H1 (cell line): ENCODE measurements around the gene CHN2. TPM values are rescaled to one million over a fixed set of nuclear protein-coding genes. Genes with fewer than 3 reads are reported as not detected.

Experiments used
- CTCF ChIA-PET: fragments of 300-600 bp; sonication (Branson Sonifier 250); formaldehyde crosslinking; loops from one replicate; lab custom pipeline; 2021; ENCODE audit not compliant: partially characterized antibody; lab: Charles Lee
- POLR2A ChIA-PET: fragments of 300-600 bp; sonication (Branson Sonifier 250); formaldehyde crosslinking; loops from one replicate; lab custom pipeline; 2021; ENCODE audit warnings: inconsistent platforms; ENCODE audit not compliant: partially characterized antibody; lab: Charles Lee
- DNase-seq, 2 experiments: peaks; one replicate each; pipeline versions ENCODE4 v3.0.0 to v3.0.0-alpha.2; 2010 to 2022; ENCODE audit warnings: low spot score in 2 of 2, low read depth in 1 of 2, mixed read lengths in 1 of 2
- FAIRE-seq: peaks from 2 replicates; lab custom pipeline; 2011; peaks lifted over from hg19 to GRCh38; lab: Jason Lieb, UNC
- H2AFZ ChIP-seq: 2 replicates; pipeline ENCODE4 v1.8.1; 2012; ENCODE audit warnings: low read length, inconsistent platforms
- H2AK5ac ChIP-seq: 2 replicates; pipeline ENCODE4 v1.6.1; 2013; ENCODE audit warnings: low read depth, low read length
- H2BK120ac ChIP-seq: replicated peaks from 2 replicates; pipeline ENCODE3; 2013; ENCODE audit warnings: low read depth, low read length, inconsistent platforms
- H2BK12ac ChIP-seq: 2 replicates; pipeline ENCODE4 v1.6.1; 2013; ENCODE audit warnings: low read depth, low read length
- H2BK15ac ChIP-seq: 2 replicates; pipeline ENCODE4 v1.6.1; 2013; ENCODE audit warnings: low read length
- H2BK20ac ChIP-seq: 2 replicates; pipeline ENCODE4 v1.6.1; 2013; ENCODE audit warnings: low read length
- H2BK5ac ChIP-seq: 2 replicates; pipeline ENCODE4 v1.6.1; 2013; ENCODE audit warnings: low read depth, low read length
- H3K14ac ChIP-seq: 2 replicates; pipeline ENCODE4 v1.6.1; 2013; ENCODE audit warnings: inconsistent platforms; ENCODE audit not compliant: insufficient read length
- H3K18ac ChIP-seq: 2 replicates; pipeline ENCODE4 v1.6.1; 2013; ENCODE audit warnings: low read length; ENCODE audit errors: extremely low read depth
- H3K23ac ChIP-seq: 2 replicates; pipeline ENCODE4 v1.6.1; 2013; ENCODE audit warnings: inconsistent platforms; ENCODE audit not compliant: insufficient read length
- H3K23me2 ChIP-seq: 2 replicates; pipeline ENCODE4 v1.6.1; 2013; ENCODE audit warnings: low read depth, low read length
- H3K27ac ChIP-seq: 2 replicates; pipeline ENCODE4 v1.6.1; 2011; ENCODE audit warnings: low read depth, low read length, inconsistent platforms
- H3K27me3 ChIP-seq, 4 experiments: replicated peaks in 1 of 4; 1 replicate in 1 of 4; 2 replicates in 3 of 4; pipeline versions ENCODE4 v1.6.1 to v1.8.1; 2011 to 2013; ENCODE audit warnings: low read length in 3 of 4, mild to moderate bottlenecking in 3 of 4, inconsistent platforms in 2 of 4, mixed read lengths in 2 of 4, moderate library complexity in 1 of 4; ENCODE audit not compliant: control insufficient read depth in 3 of 4, insufficient read depth in 3 of 4; ENCODE audit errors: extremely low read depth in 1 of 4
- H3K36me3 ChIP-seq, 4 experiments: 2 replicates each; pipeline versions ENCODE4 v1.6.1 to v1.8.1; 2011 to 2013; ENCODE audit warnings: mild to moderate bottlenecking in 4 of 4, low read length in 3 of 4, moderate library complexity in 2 of 4, control low read depth in 1 of 4, inconsistent platforms in 1 of 4; ENCODE audit not compliant: insufficient read depth in 4 of 4, control insufficient read depth in 2 of 4
- H3K4ac ChIP-seq: replicated peaks from 2 replicates; pipeline ENCODE3; 2013; ENCODE audit warnings: low read length, low read depth, mixed read lengths, inconsistent platforms; ENCODE audit not compliant: insufficient read length
- H3K4me1 ChIP-seq, 4 experiments: replicated peaks in 1 of 4; 1 replicate in 1 of 4; 2 replicates in 3 of 4; pipeline versions ENCODE4 v1.6.1 to v1.8.1; 2011 to 2013; ENCODE audit warnings: low read length in 3 of 4, inconsistent platforms in 2 of 4, mixed read lengths in 1 of 4; ENCODE audit not compliant: insufficient read depth in 4 of 4, control insufficient read depth in 3 of 4
- H3K4me2 ChIP-seq, 2 experiments: 2 replicates each; pipeline versions ENCODE4 v1.6.1 to v1.8.1; 2011 to 2013; ENCODE audit warnings: low read depth in 2 of 2, low read length in 2 of 2, control low read depth in 1 of 2, inconsistent platforms in 1 of 2, mild to moderate bottlenecking in 1 of 2; ENCODE audit not compliant: insufficient read depth in 1 of 2
- H3K4me3 ChIP-seq, 4 experiments: fragments of 200-600, 300-600 bp in 1 of 4; sonication (generic), shearing (Covaris generic), sonication (Bioruptor Twin) in 1 of 4; 2 replicates each; pipeline versions ENCODE4 v1.5.1 to v1.8.1; 2011 to 2016; ENCODE audit warnings: low read length in 4 of 4, low read depth in 3 of 4, control low read depth in 2 of 4, inconsistent platforms in 2 of 4, mild to moderate bottlenecking in 2 of 4, mixed read lengths in 1 of 4, moderate library complexity in 1 of 4; ENCODE audit not compliant: insufficient read depth in 2 of 4; ENCODE audit errors: extremely low read depth in 1 of 4
- H3K56ac ChIP-seq: replicated peaks from 2 replicates; pipeline ENCODE3; 2013; ENCODE audit warnings: low read depth, mild to moderate bottlenecking, mixed read lengths, low read length, inconsistent platforms; ENCODE audit not compliant: insufficient read length
- H3K79me1 ChIP-seq: 2 replicates; pipeline ENCODE4 v1.6.1; 2013; ENCODE audit warnings: low read depth, low read length, control low read depth
- H3K79me2 ChIP-seq, 2 experiments: 2 replicates each; pipeline versions ENCODE4 v1.6.1 to v1.8.1; 2012 to 2013; ENCODE audit warnings: low read length in 2 of 2, mild to moderate bottlenecking in 2 of 2, inconsistent platforms in 1 of 2; ENCODE audit not compliant: insufficient read depth in 2 of 2, control insufficient read depth in 1 of 2
- H3K9ac ChIP-seq, 4 experiments: replicated peaks in 1 of 4; 1 replicate in 1 of 4; 2 replicates in 3 of 4; pipeline versions ENCODE4 v1.6.1 to v1.8.1; 2011 to 2013; ENCODE audit warnings: low read depth in 3 of 4, low read length in 3 of 4, control low read depth in 2 of 4, mild to moderate bottlenecking in 2 of 4, moderate library complexity in 2 of 4, inconsistent platforms in 1 of 4; ENCODE audit errors: extremely low read depth in 1 of 4
- H3K9me3 ChIP-seq, 2 experiments: 2 replicates each; pipeline versions ENCODE4 v1.6.1 to v1.8.1; 2012 to 2013; ENCODE audit warnings: mild to moderate bottlenecking in 2 of 2, moderate library complexity in 2 of 2, control low read depth in 1 of 2, inconsistent platforms in 1 of 2, low read depth in 1 of 2, low read length in 1 of 2, mixed read lengths in 1 of 2; ENCODE audit not compliant: insufficient read depth in 2 of 2
- H4K20me1 ChIP-seq, 2 experiments: replicated peaks in 1 of 2; 2 replicates each; pipeline versions ENCODE3 to v1.8.1; 2011 to 2013; ENCODE audit warnings: inconsistent platforms in 2 of 2, low read length in 2 of 2, mild to moderate bottlenecking in 1 of 2; ENCODE audit not compliant: insufficient read depth in 2 of 2, control insufficient read depth in 1 of 2
- H4K5ac ChIP-seq: 2 replicates; pipeline ENCODE4 v1.6.1; 2013; ENCODE audit warnings: low read length, low read depth, mixed read lengths, inconsistent platforms; ENCODE audit not compliant: insufficient read length
- H4K8ac ChIP-seq: 2 replicates; pipeline ENCODE4 v1.8.0; 2013; ENCODE audit warnings: mild to moderate bottlenecking, moderate library complexity, low read length, inconsistent platforms; ENCODE audit not compliant: insufficient read depth; ENCODE audit errors: extremely low read depth
- H4K91ac ChIP-seq: replicated peaks from 2 replicates; pipeline ENCODE3; 2013; ENCODE audit warnings: low read length, mixed read lengths, inconsistent platforms; ENCODE audit not compliant: insufficient read length
- CBX5 ChIP-seq: fragments of 300-800, 300-1000 bp; sonication (generic); IDR thresholded peaks from 2 replicates; pipeline ENCODE4 v1.7.1; 2016; ENCODE audit warnings: antibody characterized with exemption, low read length, low read depth
- CHD1 ChIP-seq: IDR thresholded peaks from 2 replicates; pipeline ENCODE4 v1.6.1; 2012; ENCODE audit warnings: low read depth, low read length, improper control_type of control experiment
- CTCF ChIP-seq, 3 experiments: IDR thresholded peaks; 1 replicate in 2 of 3; 2 replicates in 1 of 3; pipeline versions ENCODE4 v1.5.1 to v1.6.1; 2011; ENCODE audit warnings: low read length in 3 of 3, mild to moderate bottlenecking in 3 of 3, inconsistent platforms in 2 of 3, low read depth in 1 of 3, moderate library complexity in 1 of 3; ENCODE audit not compliant: insufficient read depth in 1 of 3; ENCODE audit errors: control extremely low read depth in 1 of 3
- GTF2F1 ChIP-seq: IDR thresholded peaks from 2 replicates; pipeline ENCODE4 v1.6.1; 2012; ENCODE audit warnings: low read depth, low read length, improper control_type of control experiment, borderline replicate concordance
- JUND ChIP-seq: IDR thresholded peaks from 2 replicates; pipeline ENCODE4 v1.6.1; 2011; ENCODE audit warnings: mild to moderate bottlenecking, improper control_type of control experiment, low read length
- MAFK ChIP-seq: IDR thresholded peaks from 2 replicates; pipeline ENCODE4 v1.6.1; 2012; ENCODE audit warnings: low read depth, mild to moderate bottlenecking, improper control_type of control experiment, low read length
- RAD21 ChIP-seq, 2 experiments: IDR thresholded peaks in 1 of 2; conservative IDR thresholded peaks in 1 of 2; 2 replicates each; pipeline ENCODE4 v1.6.1; 2011; ENCODE audit warnings: low read depth in 2 of 2, low read length in 2 of 2, improper control_type of control experiment in 1 of 2, inconsistent platforms in 1 of 2, mild to moderate bottlenecking in 1 of 2, moderate library complexity in 1 of 2
- SAP30 ChIP-seq: fragments of 300-600 bp; sonication (generic); IDR thresholded peaks from 2 replicates; pipeline ENCODE4 v1.7.1; 2012; ENCODE audit warnings: low read length, moderate library complexity, mild to moderate bottlenecking, inconsistent platforms; ENCODE audit not compliant: insufficient read depth, insufficient replicate concordance
- WGBS, 2 experiments: shearing (Covaris generic) in 1 of 2; methylation state at CpG; one replicate each; pipeline versions ENCODE4 v1.1.6 to v1.1.7; 2013 to 2015; ENCODE audit warnings: low lambda C conversion rate in 2 of 2, mixed read lengths in 2 of 2, inconsistent platforms in 1 of 2, low coverage in 1 of 2, missing lambda C conversion rate in 1 of 2; ENCODE audit not compliant: insufficient replicate concordance in 2 of 2, insufficient coverage in 1 of 2, insufficient read length in 1 of 2; ENCODE audit errors: extremely low coverage in 1 of 2, missing lambda C conversion rate in 1 of 2; 5-methylcytosine and 5-hydroxymethylcytosine counted together
- polyA plus RNA-seq, 7 experiments: library from polyadenylated mRNA; depleted of rRNA in 3 of 7; stranded (reverse) in 5 of 7; unstranded in 2 of 7; fragments of >200 nt in 5 of 7; fragments of 200-250 nt in 2 of 7; gene quantifications; 1 replicate in 5 of 7; 2 replicates in 1 of 7; 4 replicates in 1 of 7; pipeline versions ENCODE4 v1.2.1 to v1.2.3, GENCODE V29; 2011 to 2013; ENCODE audit warnings: missing spikeins in 2 of 7, mixed read lengths in 2 of 7
- total RNA-seq: library from RNA; stranded (reverse); fragmentation: NEBNext Ultra II Directional; extraction: Animal tissue kit (Norgen Biotek cat#: 25700); gene quantifications from 2 replicates; pipeline ENCODE4 v1.2.1, GENCODE V29; 2021

Gene CHN2
- total and polyA plus RNA-seq, 2 of the 8 experiments (the other 6 are each of a cell fraction or from before 2014, with no cell fraction given): 2.9 to 4.8 TPM

GRCh38 chr7:29272057-29272456, 77.5 kb downstream of the CHN2 start:
- Histone ChIP-seq H3K27ac (no peak overlapping the region), H3K4me2 (no peak overlapping the region), H3K4ac (no peak overlapping the region), H3K23me2 (no peaks in the 10 kb centered on the region), H2BK20ac (no peak overlapping the region), H4K5ac (no peak overlapping the region), H2AK5ac (no peak overlapping the region), H4K20me1 (no peaks in the 10 kb centered on the region), H2AFZ (no peak overlapping the region), H3K36me3 (no peaks in the 10 kb centered on the region), H2BK12ac (no peak overlapping the region; the same call in 1 of the 2 replicates), H3K79me2 (no peaks in the 10 kb centered on the region), H3K9ac (no peak overlapping the region), H2BK5ac (no peak overlapping the region), H3K14ac (no peak overlapping the region), H3K23ac (no peak overlapping the region), H4K8ac (no peak overlapping the region), H3K18ac (no peak overlapping the region), H3K56ac (no peak overlapping the region), H3K4me3 (no peak overlapping the region), H2BK120ac (no peak overlapping the region), H2BK15ac (peak overlapping the region; percentile 84; the same call in 1 of the 2 replicates), H3K4me1 (peaks cover 8 to 20% (median 15%) of the 10 kb centered on the region in 4 experiments; a peak in 5 of 7 replicates), H3K27me3 (no peaks in the 10 kb centered on the region), H3K79me1 (no peaks in the 10 kb centered on the region), H4K91ac (no peak overlapping the region), H3K9me3 (no peaks in the 10 kb centered on the region)
- DNase-seq (peak in 1 of 2 experiments; percentile 40), FAIRE-seq (no peak)
- ChIA-PET POLR2A (no interaction called here), CTCF (interaction anchor here (1.5 kb wide), 1 partner anchor 11 kb away, joined by 3 read pairs; no protein-coding TSS in a partner anchor)
- WGBS, 2 experiments: 94% methylated on average over 9 of the region's 9 CpGs; no CpG with 5 or more reads in 1 of the 2 experiments
- TF ChIP-seq MAFK (no peak), RAD21 (IDR thresholded peaks at IDR 0.05 in 1 of 2, conservative IDR thresholded peaks at IDR 0.05 in 1 of 2; ENCODE audit: low read depth in 2 of 2, low read length in 2 of 2) (no peak), CHD1 (no peak), GTF2F1 (no peak), CTCF (IDR thresholded peaks at IDR 0.05; ENCODE audit: control extremely low read depth in 1 of 3, insufficient read depth in 1 of 3, low read depth in 1 of 3, low read length in 3 of 3) (peak in 1 of 3 experiments; percentile 9; a peak in 1 of 4 replicates), SAP30 (no peak), CBX5 (no peak), JUND (no peak)
